ENCODE results near the gene PGA4.

Gene PGA4

GRCh38 chr11:61264795-61265194, 42.6 kb downstream of the PGA4 start:
- no peak overlapping the region for H3K4me3 ChIP-seq (ENCODE audit: low read length)
- H3K27me3 ChIP-seq (ENCODE audit: control insufficient read depth, insufficient read depth, low read length), result no peaks in the 10 kb centered on the region
- H3K27ac ChIP-seq (ENCODE audit: low read depth, low read length), result no peak overlapping the region
- H3K4me1 ChIP-seq (ENCODE audit: control insufficient read depth, insufficient read depth, low read length), result no peaks in the 10 kb centered on the region
- H3K36me3 ChIP-seq (ENCODE audit: control insufficient read depth, insufficient read depth, low read length), result no peaks in the 10 kb centered on the region
- no peak overlapping the region for H3K9ac ChIP-seq (ENCODE audit: low read length)

GRCh38 chr11:61265357-61265756, 43.2 kb downstream of the PGA4 start:
- Histone ChIP-seq H3K9ac (ENCODE audit: low read length) (no peak overlapping the region), H3K27me3 (ENCODE audit: control insufficient read depth, insufficient read depth, low read length) (no peaks in the 10 kb centered on the region), H3K4me1 (ENCODE audit: control insufficient read depth, insufficient read depth, low read length) (no peaks in the 10 kb centered on the region), H3K27ac (ENCODE audit: low read depth, low read length) (no peak overlapping the region), H3K4me3 (ENCODE audit: low read length) (no peak overlapping the region), H3K36me3 (ENCODE audit: control insufficient read depth, insufficient read depth, low read length) (no peaks in the 10 kb centered on the region)

- no peak overlapping the region for H3K4me3 ChIP-seq (ENCODE audit: low read length)
- H3K9ac ChIP-seq (ENCODE audit: low read length), result no peak overlapping the region
- no peaks in the 10 kb centered on the region for H3K27me3 ChIP-seq (ENCODE audit: control insufficient read depth, insufficient read depth, low read length)
- H3K36me3 ChIP-seq (ENCODE audit: control insufficient read depth, insufficient read depth, low read length), result no peaks in the 10 kb centered on the region
- H3K4me1 ChIP-seq (ENCODE audit: control insufficient read depth, insufficient read depth, low read length), result no peaks in the 10 kb centered on the region
- no peak overlapping the region for H3K27ac ChIP-seq (ENCODE audit: low read depth, low read length)
Measured at GRCh38 chr11:61266602-61267001, 44.5 kb downstream of the PGA4 start.

DNA sequence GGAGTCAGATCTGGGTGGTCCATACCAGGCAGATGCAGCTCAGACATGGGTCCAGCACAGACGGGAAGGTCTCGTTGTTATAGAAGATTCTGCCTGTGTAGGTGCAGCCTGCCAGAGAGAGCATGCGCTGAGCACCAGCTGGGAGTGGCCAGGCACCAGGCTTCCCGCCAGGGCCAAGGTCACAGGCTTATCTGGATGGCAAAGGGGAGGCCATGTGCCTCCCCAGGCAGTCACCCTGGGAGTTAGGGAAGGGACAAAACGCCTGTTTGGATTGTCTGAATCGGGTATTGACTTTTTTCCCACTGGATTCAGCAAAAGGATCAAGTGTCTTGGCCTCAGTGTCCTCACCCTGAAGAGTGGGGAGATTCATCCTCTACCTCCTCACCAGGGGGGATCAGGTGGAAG, 45.3 kb downstream of the PGA4 start:
- Histone ChIP-seq H3K9ac (ENCODE audit: low read length) (no peak overlapping the region), H3K27me3 (ENCODE audit: control insufficient read depth, insufficient read depth, low read length) (no peaks in the 10 kb centered on the region), H3K4me1 (ENCODE audit: control insufficient read depth, insufficient read depth, low read length) (no peaks in the 10 kb centered on the region), H3K36me3 (ENCODE audit: control insufficient read depth, insufficient read depth, low read length) (no peaks in the 10 kb centered on the region), H3K4me3 (ENCODE audit: low read length) (no peak overlapping the region), H3K27ac (ENCODE audit: low read depth, low read length) (no peak overlapping the region)

DNA sequence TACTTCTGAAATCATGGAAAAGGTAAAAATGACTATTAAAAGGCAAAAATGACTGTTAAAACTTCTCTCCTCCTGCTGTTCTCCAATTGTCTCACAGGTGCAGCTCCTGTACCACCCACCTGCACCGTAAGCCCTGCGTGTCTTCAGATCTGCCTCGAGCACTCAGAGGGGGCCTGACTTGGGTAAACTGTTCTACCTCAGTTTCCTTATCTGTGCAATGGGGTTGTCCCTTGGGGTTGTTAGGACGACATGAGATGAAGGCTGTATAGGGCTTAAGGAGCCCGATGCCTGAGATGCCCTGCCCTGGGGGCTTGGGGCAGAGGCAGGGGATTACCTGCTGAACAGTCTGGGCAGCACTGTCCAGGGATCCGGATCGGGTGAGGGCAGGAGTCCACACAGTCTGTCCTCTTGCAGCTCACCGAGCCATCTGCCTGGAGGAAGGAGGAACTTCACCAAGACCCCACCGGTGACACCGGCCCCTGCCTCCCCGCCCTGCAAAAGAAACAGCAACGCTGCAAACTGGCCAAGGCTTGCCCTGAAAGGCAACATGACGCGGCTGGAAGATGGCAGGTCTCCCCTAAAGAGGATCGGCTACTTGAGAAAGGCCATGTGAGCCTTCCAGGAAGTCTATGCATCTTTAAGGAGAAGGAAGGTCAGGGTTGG, 46.6 kb downstream of the PGA4 start:
- Histone ChIP-seq H3K27ac (ENCODE audit: low read depth, low read length) (no peak overlapping the region), H3K36me3 (ENCODE audit: control insufficient read depth, insufficient read depth, low read length) (no peaks in the 10 kb centered on the region), H3K27me3 (ENCODE audit: control insufficient read depth, insufficient read depth, low read length) (no peaks in the 10 kb centered on the region), H3K4me3 (ENCODE audit: low read length) (no peak overlapping the region), H3K4me1 (ENCODE audit: control insufficient read depth, insufficient read depth, low read length) (no peaks in the 10 kb centered on the region), H3K9ac (ENCODE audit: low read length) (no peak overlapping the region)

- no peaks in the 10 kb centered on the region for H3K27me3 ChIP-seq (ENCODE audit: control insufficient read depth, insufficient read depth, low read length)
- H3K4me3 ChIP-seq (ENCODE audit: low read length), result no peak overlapping the region
- H3K36me3 ChIP-seq (ENCODE audit: control insufficient read depth, insufficient read depth, low read length), result no peaks in the 10 kb centered on the region
- H3K27ac ChIP-seq (ENCODE audit: low read depth, low read length), result no peak overlapping the region
- no peak overlapping the region for H3K9ac ChIP-seq (ENCODE audit: low read length)
- no peaks in the 10 kb centered on the region for H3K4me1 ChIP-seq (ENCODE audit: control insufficient read depth, insufficient read depth, low read length)
Measured at GRCh38 chr11:61270354-61271076, 48.4 kb downstream of the PGA4 start.

DNA sequence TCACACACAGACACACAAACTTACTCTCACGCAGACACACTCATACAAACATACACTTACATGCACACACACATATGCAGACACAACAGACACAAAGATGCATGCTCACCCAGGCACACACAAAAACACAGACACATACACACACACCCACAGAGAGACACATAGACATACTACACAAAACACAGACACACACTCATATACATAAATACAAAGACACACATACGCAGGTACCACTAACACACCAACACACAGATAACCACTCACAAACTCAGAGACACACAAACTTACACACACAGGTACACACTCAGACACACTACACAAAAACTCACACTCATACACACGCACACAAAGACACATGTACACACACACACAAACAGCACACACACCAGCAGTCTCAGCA, 50.6 kb downstream of the PGA4 start:
- H3K36me3 ChIP-seq (ENCODE audit: control insufficient read depth, insufficient read depth, low read length), result no peaks in the 10 kb centered on the region
- H3K27ac ChIP-seq (ENCODE audit: low read depth, low read length), result no peak overlapping the region
- no peaks in the 10 kb centered on the region for H3K4me1 ChIP-seq (ENCODE audit: control insufficient read depth, insufficient read depth, low read length)
- no peaks in the 10 kb centered on the region for H3K27me3 ChIP-seq (ENCODE audit: control insufficient read depth, insufficient read depth, low read length)
- H3K9ac ChIP-seq (ENCODE audit: low read length), result no peak overlapping the region
- no peak overlapping the region for H3K4me3 ChIP-seq (ENCODE audit: low read length)

GRCh38 chr11:61273178-61274078, 51.3 kb downstream of the PGA4 start:
- H3K4me1 ChIP-seq (ENCODE audit: control insufficient read depth, insufficient read depth, low read length), result no peaks in the 10 kb centered on the region
- H3K27me3 ChIP-seq (ENCODE audit: control insufficient read depth, insufficient read depth, low read length), result no peaks in the 10 kb centered on the region
- no peak overlapping the region for H3K4me3 ChIP-seq (ENCODE audit: low read length)
- no peak overlapping the region for H3K27ac ChIP-seq (ENCODE audit: low read depth, low read length)
- H3K9ac ChIP-seq (ENCODE audit: low read length), result no peak overlapping the region
- H3K36me3 ChIP-seq (ENCODE audit: control insufficient read depth, insufficient read depth, low read length), result no peaks in the 10 kb centered on the region

- H3K27ac ChIP-seq (ENCODE audit: low read depth, low read length), result no peak overlapping the region
- H3K36me3 ChIP-seq (ENCODE audit: control insufficient read depth, insufficient read depth, low read length), result no peaks in the 10 kb centered on the region
- H3K27me3 ChIP-seq (ENCODE audit: control insufficient read depth, insufficient read depth, low read length), result no peaks in the 10 kb centered on the region
- H3K9ac ChIP-seq (ENCODE audit: low read length), result no peak overlapping the region
- H3K4me1 ChIP-seq (ENCODE audit: control insufficient read depth, insufficient read depth, low read length), result no peaks in the 10 kb centered on the region
- no peak overlapping the region for H3K4me3 ChIP-seq (ENCODE audit: low read length)
Measured at GRCh38 chr11:61274084-61274483, 51.9 kb downstream of the PGA4 start.

GRCh38 chr11:61275191-61275590, 53.0 kb downstream of the PGA4 start:
- Histone ChIP-seq H3K4me3 (ENCODE audit: low read length) (no peak overlapping the region), H3K4me1 (ENCODE audit: control insufficient read depth, insufficient read depth, low read length) (no peaks in the 10 kb centered on the region), H3K27me3 (ENCODE audit: control insufficient read depth, insufficient read depth, low read length) (no peaks in the 10 kb centered on the region), H3K36me3 (ENCODE audit: control insufficient read depth, insufficient read depth, low read length) (no peaks in the 10 kb centered on the region), H3K9ac (ENCODE audit: low read length) (no peak overlapping the region), H3K27ac (ENCODE audit: low read depth, low read length) (no peak overlapping the region)

DNA sequence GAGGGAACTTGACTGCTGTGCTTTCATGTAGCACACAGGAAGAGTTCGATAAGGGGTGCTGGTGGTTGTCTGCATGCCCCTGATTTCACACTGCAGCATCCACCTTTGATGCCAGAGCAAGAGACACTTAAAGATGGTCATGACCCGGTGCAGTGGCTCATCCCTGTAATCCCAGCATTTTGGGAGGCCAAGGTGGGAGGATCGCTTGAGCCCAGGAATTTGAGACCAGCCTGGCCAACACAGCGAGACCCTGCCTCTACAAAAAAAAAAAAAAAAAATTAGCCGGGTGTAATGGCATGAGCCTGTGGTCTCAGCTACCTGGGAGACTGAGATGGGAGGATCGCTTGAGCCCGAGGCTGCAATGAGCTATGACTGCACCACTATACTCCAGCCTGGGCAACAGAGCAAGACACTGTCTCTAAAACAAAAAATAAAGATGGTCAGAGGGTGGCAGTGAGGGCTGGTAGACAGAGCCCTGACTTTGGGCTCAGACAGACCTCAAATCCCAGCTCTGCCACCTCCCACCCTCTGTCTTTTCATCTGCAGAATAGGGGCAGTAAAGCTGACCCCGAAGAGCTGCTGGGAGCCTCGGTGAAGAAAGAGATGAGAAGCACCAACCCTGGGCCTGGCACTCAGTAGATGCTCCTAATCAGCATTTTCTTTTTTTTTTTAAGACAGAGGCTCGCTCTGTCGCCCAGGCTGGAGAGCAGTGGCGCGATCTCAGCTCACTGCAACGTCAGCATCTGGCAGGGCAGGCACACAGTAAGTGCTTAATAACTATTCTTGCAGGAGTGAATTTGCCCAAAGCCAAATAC, 55.2 kb downstream of the PGA4 start:
- Histone ChIP-seq H3K4me1 (ENCODE audit: control insufficient read depth, insufficient read depth, low read length) (no peaks in the 10 kb centered on the region), H3K36me3 (ENCODE audit: control insufficient read depth, insufficient read depth, low read length) (no peaks in the 10 kb centered on the region), H3K4me3 (ENCODE audit: low read length) (no peak overlapping the region), H3K27ac (ENCODE audit: low read depth, low read length) (no peak overlapping the region), H3K9ac (ENCODE audit: low read length) (no peak overlapping the region), H3K27me3 (ENCODE audit: control insufficient read depth, insufficient read depth, low read length) (no peaks in the 10 kb centered on the region)

- H3K4me1 ChIP-seq (ENCODE audit: control insufficient read depth, insufficient read depth, low read length), result no peaks in the 10 kb centered on the region
- H3K27ac ChIP-seq (ENCODE audit: low read depth, low read length), result no peak overlapping the region
- no peaks in the 10 kb centered on the region for H3K27me3 ChIP-seq (ENCODE audit: control insufficient read depth, insufficient read depth, low read length)
- no peaks in the 10 kb centered on the region for H3K36me3 ChIP-seq (ENCODE audit: control insufficient read depth, insufficient read depth, low read length)
- no peak overlapping the region for H3K9ac ChIP-seq (ENCODE audit: low read length)
- no peak overlapping the region for H3K4me3 ChIP-seq (ENCODE audit: low read length)
Measured at GRCh38 chr11:61278001-61278470, 55.9 kb downstream of the PGA4 start.

Measured in rectal smooth muscle tissue (tissue), 1 donor.